ENCODE measurements around the gene DDX25.

DDX25 gene

GRCh38 chr11:125971618-125972017 is 67.3 kb downstream of the DDX25 start:
- DNase-seq, result no peak
- peak; percentile 42 for TF ChIP-seq CTCF (IDR thresholded peaks at IDR 0.05; ENCODE audit: low read depth, low read length)
- Histone ChIP-seq H3K4me3 (ENCODE audit: low read depth, low read length) (peak overlapping the region; percentile 2), H3K4me1 (peaks cover 15% of the 10 kb centered on the region), H3K36me3 (peaks cover 23% of the 10 kb centered on the region), H3K27me3 (no peaks in the 10 kb centered on the region), H3K9me3 (no peaks in the 10 kb centered on the region)

DNA sequence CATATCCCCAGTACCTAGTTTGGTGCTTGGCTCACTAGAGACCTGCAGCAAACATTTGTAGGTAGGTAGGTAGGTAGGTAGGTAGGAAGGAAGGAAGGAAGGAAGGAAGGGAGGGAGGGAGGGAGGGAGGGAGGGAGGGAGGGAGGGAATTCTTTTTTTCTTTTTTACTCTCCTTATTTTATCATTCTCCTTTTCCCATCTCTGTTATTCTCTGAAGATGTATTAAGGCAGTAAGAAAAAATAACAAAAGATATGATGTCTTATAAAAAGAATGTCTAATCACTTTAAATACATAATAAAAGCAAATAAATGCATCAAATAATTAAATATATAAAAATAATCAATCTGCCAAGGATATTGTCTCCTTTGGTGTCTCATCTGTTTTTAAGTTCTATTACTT is 70.0 kb downstream of the DDX25 start:
- Histone ChIP-seq H3K9me3 (no peaks in the 10 kb centered on the region), H3K4me1 (peaks cover 15% of the 10 kb centered on the region), H3K27me3 (no peaks in the 10 kb centered on the region), H3K36me3 (peaks cover 42% of the 10 kb centered on the region), H3K4me3 (ENCODE audit: low read depth, low read length) (no peak overlapping the region)
- no peak for TF ChIP-seq CTCF (IDR thresholded peaks at IDR 0.05; ENCODE audit: low read depth, low read length)
- DNase-seq, result no peak

DNA sequence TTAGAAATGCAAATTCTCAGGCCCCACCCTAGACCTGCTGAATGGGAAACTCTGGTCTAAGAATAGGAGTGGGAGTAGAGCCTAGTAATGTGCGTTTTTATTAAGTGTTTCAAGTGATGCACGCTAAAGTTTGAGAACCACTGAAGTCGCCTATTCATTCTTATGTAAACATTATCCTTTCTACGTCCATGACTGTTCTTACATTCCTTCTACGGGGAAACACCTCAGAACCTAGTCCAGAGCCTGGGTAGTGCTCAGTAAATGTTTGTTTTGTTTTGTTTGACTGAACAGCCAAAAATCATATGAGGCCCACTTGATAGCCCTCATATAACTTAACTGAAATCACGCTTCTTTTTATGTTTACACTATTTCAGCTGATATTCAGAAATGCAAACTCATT is 71.3 kb downstream of the DDX25 start:
- Histone ChIP-seq H3K9me3 (no peaks in the 10 kb centered on the region), H3K4me3 (ENCODE audit: low read depth, low read length) (no peak overlapping the region), H3K36me3 (peaks cover 53% of the 10 kb centered on the region), H3K4me1 (peaks cover 14% of the 10 kb centered on the region), H3K27me3 (no peaks in the 10 kb centered on the region)
- no peak for TF ChIP-seq CTCF (IDR thresholded peaks at IDR 0.05; ENCODE audit: low read depth, low read length)
- no peak for DNase-seq

DNA sequence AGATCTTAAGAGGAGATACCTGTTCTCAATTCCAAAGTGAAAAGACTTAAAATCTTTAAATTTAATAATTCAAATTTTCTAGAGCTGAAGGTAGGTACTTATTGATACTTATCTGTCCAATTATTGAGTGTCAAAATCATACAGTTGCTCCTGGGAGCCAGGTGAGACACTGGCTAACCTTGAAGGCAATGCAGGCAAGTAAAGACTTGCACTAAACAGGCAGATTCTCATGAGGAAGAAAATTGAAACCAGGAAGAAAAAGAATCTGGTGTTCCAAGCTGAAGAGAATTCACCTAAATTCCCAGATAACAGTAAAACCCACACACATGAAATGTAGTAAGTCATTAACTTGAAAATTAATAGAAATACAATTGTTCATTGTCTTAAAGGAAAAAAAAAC is 71.8 kb downstream of the DDX25 start:
- Histone ChIP-seq H3K36me3 (peaks cover 58% of the 10 kb centered on the region), H3K27me3 (no peaks in the 10 kb centered on the region), H3K4me1 (peaks cover 9% of the 10 kb centered on the region), H3K9me3 (no peaks in the 10 kb centered on the region), H3K4me3 (ENCODE audit: low read depth, low read length) (no peak overlapping the region)
- DNase-seq, result no peak
- no peak for TF ChIP-seq CTCF (IDR thresholded peaks at IDR 0.05; ENCODE audit: low read depth, low read length)

- H3K4me1 ChIP-seq, result peaks cover 4% of the 10 kb centered on the region
- DNase-seq, result no peak
- H3K36me3 ChIP-seq, result peaks cover 66% of the 10 kb centered on the region
- no peak for TF ChIP-seq CTCF (IDR thresholded peaks at IDR 0.05; ENCODE audit: low read depth, low read length)
- H3K4me3 ChIP-seq (ENCODE audit: low read depth, low read length), result no peak overlapping the region
- H3K27me3 ChIP-seq, result no peaks in the 10 kb centered on the region
- no peaks in the 10 kb centered on the region for H3K9me3 ChIP-seq
Measured at GRCh38 chr11:125977333-125977732, 73.0 kb downstream of the DDX25 start.

DNA sequence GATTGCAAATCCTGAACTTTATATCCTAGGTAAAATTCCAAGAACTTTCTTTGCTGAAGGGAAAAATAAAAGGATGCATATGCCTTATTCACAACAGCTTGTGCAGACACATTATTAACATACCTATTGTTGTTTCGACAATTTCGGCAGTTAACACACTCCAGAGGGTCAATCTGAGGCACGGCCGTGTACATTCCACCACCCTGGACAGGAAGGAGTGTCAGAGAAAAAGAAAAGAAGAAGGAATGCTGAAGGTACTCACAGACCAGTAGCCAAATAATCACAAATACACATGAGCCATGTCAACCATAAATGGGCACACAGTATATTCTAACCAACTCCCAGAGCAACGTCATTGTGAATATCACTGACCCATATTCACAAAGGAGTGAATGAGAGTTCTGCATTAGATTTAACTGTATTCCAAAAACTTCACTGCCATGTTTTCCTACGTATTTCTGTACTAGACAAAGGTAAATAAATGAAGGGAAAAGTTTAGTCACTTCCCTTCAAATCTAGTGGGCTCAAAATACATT is 73.9 kb downstream of the DDX25 start:
- no peak for TF ChIP-seq CTCF (IDR thresholded peaks at IDR 0.05; ENCODE audit: low read depth, low read length)
- Histone ChIP-seq H3K27me3 (no peaks in the 10 kb centered on the region), H3K4me1 (no peaks in the 10 kb centered on the region; the same call in 1 of the 2 replicates), H3K36me3 (peaks cover 75% of the 10 kb centered on the region), H3K9me3 (no peaks in the 10 kb centered on the region), H3K4me3 (ENCODE audit: low read depth, low read length) (no peak overlapping the region)
- no peak for DNase-seq
